Measurements from ENCODE around the gene CCDC116. TPM values are rescaled to one million over a fixed set of nuclear protein-coding genes. Genes with fewer than 3 reads are reported as not detected.
A peak's percentile ranks its signal among the peaks of the same experiment; 100 is the strongest.

Gene CCDC116
- total and polyA plus RNA-seq, 10 of the 15 experiments (the other 5 are each of a cell fraction or from before 2014, with no cell fraction given): 0.04 to 0.18 (median 0.04) TPM; not detected in 6

DNA sequence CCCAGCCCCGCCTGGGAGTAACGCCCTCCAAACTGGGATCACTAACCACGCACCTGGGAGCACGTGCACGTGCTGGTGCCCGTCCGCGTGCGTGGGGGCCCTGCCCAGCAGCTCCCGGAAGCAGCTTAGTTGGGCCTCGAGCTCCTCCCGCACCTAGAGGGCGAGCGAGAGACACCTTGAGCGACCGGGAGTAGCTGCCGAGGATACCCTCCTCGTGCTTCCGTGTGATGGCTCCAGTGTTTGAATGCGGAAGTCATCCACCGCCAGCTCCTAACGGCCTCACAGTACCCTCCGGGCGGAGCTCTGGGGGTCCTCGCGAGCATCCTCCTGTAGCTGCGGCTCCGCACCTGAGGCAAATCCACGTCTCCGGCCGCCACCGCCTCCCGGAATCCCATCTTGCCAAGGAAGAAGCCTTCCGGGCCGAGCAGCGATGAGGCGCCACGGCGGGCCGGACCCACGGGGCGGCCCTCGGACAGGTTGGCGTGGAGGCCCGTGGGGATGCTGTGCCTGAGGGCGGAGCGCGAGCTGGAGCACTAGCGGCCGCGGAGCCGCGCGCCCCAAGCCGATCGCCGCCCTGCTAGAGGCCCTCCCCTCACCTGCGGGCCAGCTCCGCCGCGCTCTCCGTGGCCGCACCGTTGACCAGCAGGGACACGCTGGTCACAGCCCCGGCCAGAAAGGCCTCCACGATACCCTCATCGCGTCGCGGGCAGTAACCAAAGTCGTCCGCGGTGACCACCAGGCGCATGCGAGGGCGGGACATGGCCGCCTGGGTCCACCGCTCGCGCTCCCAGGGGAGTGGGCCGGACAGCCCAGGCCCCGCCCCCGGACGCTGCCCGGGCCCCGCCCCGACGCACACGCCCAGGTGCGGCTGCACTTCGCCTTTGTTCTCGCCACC, 3.1 kb upstream of the CCDC116 start, which contains the start of gene YDJC (continued):
- TF ChIP-seq, protein P1, sequence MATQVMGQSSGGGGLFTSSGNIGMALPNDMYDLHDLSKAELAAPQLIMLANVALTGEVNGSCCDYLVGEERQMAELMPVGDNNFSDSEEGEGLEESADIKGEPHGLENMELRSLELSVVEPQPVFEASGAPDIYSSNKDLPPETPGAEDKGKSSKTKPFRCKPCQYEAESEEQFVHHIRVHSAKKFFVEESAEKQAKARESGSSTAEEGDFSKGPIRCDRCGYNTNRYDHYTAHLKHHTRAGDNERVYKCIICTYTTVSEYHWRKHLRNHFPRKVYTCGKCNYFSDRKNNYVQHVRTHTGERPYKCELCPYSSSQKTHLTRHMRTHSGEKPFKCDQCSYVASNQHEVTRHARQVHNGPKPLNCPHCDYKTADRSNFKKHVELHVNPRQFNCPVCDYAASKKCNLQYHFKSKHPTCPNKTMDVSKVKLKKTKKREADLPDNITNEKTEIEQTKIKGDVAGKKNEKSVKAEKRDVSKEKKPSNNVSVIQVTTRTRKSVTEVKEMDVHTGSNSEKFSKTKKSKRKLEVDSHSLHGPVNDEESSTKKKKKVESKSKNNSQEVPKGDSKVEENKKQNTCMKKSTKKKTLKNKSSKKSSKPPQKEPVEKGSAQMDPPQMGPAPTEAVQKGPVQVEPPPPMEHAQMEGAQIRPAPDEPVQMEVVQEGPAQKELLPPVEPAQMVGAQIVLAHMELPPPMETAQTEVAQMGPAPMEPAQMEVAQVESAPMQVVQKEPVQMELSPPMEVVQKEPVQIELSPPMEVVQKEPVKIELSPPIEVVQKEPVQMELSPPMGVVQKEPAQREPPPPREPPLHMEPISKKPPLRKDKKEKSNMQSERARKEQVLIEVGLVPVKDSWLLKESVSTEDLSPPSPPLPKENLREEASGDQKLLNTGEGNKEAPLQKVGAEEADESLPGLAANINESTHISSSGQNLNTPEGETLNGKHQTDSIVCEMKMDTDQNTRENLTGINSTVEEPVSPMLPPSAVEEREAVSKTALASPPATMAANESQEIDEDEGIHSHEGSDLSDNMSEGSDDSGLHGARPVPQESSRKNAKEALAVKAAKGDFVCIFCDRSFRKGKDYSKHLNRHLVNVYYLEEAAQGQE (IDR thresholded peaks at IDR 0.05; ENCODE audit: low read depth, low read length): peak; percentile 41; the same call in 1 of the 2 replicates
- TF ChIP-seq CBX5 (IDR thresholded peaks at IDR 0.05; ENCODE audit: low read depth) (no peak), ZZZ3 (IDR thresholded peaks at IDR 0.05; ENCODE audit: control insufficient read depth, insufficient read length, low read depth) (no peak), ZSCAN29 (IDR thresholded peaks at IDR 0.05) (no peak), POLR2AphosphoS5 (IDR thresholded peaks at IDR 0.05; ENCODE audit: low read length) (peak; percentile 90), RUNX3 (IDR thresholded peaks at IDR 0.05; ENCODE audit: low read length) (peak; percentile 35), SREBF1 (IDR thresholded peaks at IDR 0.05; ENCODE audit: low read length) (no peak), EP300 (IDR thresholded peaks at IDR 0.05; ENCODE audit: borderline replicate concordance in 1 of 2, control insufficient read depth in 1 of 2, low read depth in 2 of 2, low read length in 2 of 2) (0 out of 4 replicates have a peak, but pooled peaks of 1 of the 2 experiments have one; percentile 17), SMC3 (IDR thresholded peaks at IDR 0.05; ENCODE audit: borderline replicate concordance, low read length) (peak; percentile 13; the same call in 1 of the 2 replicates), BRCA1 (IDR thresholded peaks at IDR 0.05; ENCODE audit: low read depth, low read length) (no peak; the same call in 1 of the 2 replicates), SPI1 (IDR thresholded peaks at IDR 0.05; ENCODE audit: borderline replicate concordance, insufficient read depth, low read depth, low read length) (peak; percentile 74)
- TF ChIP-seq, protein P2, sequence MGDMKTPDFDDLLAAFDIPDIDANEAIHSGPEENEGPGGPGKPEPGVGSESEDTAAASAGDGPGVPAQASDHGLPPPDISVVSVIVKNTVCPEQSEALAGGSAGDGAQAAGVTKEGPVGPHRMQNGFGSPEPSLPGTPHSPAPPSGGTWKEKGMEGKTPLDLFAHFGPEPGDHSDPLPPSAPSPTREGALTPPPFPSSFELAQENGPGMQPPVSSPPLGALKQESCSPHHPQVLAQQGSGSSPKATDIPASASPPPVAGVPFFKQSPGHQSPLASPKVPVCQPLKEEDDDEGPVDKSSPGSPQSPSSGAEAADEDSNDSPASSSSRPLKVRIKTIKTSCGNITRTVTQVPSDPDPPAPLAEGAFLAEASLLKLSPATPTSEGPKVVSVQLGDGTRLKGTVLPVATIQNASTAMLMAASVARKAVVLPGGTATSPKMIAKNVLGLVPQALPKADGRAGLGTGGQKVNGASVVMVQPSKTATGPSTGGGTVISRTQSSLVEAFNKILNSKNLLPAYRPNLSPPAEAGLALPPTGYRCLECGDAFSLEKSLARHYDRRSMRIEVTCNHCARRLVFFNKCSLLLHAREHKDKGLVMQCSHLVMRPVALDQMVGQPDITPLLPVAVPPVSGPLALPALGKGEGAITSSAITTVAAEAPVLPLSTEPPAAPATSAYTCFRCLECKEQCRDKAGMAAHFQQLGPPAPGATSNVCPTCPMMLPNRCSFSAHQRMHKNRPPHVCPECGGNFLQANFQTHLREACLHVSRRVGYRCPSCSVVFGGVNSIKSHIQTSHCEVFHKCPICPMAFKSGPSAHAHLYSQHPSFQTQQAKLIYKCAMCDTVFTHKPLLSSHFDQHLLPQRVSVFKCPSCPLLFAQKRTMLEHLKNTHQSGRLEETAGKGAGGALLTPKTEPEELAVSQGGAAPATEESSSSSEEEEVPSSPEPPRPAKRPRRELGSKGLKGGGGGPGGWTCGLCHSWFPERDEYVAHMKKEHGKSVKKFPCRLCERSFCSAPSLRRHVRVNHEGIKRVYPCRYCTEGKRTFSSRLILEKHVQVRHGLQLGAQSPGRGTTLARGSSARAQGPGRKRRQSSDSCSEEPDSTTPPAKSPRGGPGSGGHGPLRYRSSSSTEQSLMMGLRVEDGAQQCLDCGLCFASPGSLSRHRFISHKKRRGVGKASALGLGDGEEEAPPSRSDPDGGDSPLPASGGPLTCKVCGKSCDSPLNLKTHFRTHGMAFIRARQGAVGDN (IDR thresholded peaks at IDR 0.05): peak; percentile 94
- TF ChIP-seq, protein P3, sequence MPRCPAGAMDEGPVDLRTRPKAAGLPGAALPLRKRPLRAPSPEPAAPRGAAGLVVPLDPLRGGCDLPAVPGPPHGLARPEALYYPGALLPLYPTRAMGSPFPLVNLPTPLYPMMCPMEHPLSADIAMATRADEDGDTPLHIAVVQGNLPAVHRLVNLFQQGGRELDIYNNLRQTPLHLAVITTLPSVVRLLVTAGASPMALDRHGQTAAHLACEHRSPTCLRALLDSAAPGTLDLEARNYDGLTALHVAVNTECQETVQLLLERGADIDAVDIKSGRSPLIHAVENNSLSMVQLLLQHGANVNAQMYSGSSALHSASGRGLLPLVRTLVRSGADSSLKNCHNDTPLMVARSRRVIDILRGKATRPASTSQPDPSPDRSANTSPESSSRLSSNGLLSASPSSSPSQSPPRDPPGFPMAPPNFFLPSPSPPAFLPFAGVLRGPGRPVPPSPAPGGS (IDR thresholded peaks at IDR 0.05; ENCODE audit: borderline replicate concordance, insufficient read depth, low read depth, low read length, poor library complexity, severe bottlenecking): no peak
- TF ChIP-seq, protein P4, sequence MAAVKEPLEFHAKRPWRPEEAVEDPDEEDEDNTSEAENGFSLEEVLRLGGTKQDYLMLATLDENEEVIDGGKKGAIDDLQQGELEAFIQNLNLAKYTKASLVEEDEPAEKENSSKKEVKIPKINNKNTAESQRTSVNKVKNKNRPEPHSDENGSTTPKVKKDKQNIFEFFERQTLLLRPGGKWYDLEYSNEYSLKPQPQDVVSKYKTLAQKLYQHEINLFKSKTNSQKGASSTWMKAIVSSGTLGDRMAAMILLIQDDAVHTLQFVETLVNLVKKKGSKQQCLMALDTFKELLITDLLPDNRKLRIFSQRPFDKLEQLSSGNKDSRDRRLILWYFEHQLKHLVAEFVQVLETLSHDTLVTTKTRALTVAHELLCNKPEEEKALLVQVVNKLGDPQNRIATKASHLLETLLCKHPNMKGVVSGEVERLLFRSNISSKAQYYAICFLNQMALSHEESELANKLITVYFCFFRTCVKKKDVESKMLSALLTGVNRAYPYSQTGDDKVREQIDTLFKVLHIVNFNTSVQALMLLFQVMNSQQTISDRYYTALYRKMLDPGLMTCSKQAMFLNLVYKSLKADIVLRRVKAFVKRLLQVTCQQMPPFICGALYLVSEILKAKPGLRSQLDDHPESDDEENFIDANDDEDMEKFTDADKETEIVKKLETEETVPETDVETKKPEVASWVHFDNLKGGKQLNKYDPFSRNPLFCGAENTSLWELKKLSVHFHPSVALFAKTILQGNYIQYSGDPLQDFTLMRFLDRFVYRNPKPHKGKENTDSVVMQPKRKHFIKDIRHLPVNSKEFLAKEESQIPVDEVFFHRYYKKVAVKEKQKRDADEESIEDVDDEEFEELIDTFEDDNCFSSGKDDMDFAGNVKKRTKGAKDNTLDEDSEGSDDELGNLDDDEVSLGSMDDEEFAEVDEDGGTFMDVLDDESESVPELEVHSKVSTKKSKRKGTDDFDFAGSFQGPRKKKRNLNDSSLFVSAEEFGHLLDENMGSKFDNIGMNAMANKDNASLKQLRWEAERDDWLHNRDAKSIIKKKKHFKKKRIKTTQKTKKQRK (IDR thresholded peaks at IDR 0.05; ENCODE audit: low read depth, low read length): no peak
